Mesenchymal stem cell (in vitro differentiated cells and primary cell): ENCODE data around the gene ACMSD. TPM values are rescaled to one million over a fixed set of nuclear protein-coding genes. Genes with fewer than 3 reads are reported as not detected.

Experiments
- DNase-seq: peaks from one replicate; pipeline ENCODE4 v3.0.0-alpha.2; 2013
- H2AFZ ChIP-seq: one replicate; pipeline ENCODE4 v1.6.1; 2013; ENCODE audit warnings: low read depth, mild to moderate bottlenecking, control low read depth, inconsistent platforms, low read length, moderate library complexity
- H2AK5ac ChIP-seq: 2 replicates; pipeline ENCODE4 v1.6.1; 2013; ENCODE audit warnings: low read length, moderate library complexity, mild to moderate bottlenecking, inconsistent platforms; ENCODE audit not compliant: severe bottlenecking
- H2BK120ac ChIP-seq: one replicate; pipeline ENCODE4 v1.6.1; 2013; ENCODE audit warnings: low read depth, mild to moderate bottlenecking, inconsistent platforms, low read length, moderate library complexity
- H2BK12ac ChIP-seq, 2 experiments: one replicate each; pipeline ENCODE4 v1.6.1; 2013; ENCODE audit warnings: inconsistent platforms in 2 of 2, low read length in 2 of 2, mild to moderate bottlenecking in 2 of 2, moderate library complexity in 2 of 2, control low read depth in 1 of 2
- H2BK15ac ChIP-seq: one replicate; pipeline ENCODE4 v1.6.1; 2013; ENCODE audit warnings: mild to moderate bottlenecking, low read depth, inconsistent platforms; ENCODE audit not compliant: poor library complexity, severe bottlenecking
- H2BK5ac ChIP-seq: 2 replicates; pipeline ENCODE4 v1.6.1; 2013; ENCODE audit warnings: low read depth, mild to moderate bottlenecking, low read length, control low read depth, inconsistent platforms; ENCODE audit not compliant: poor library complexity, severe bottlenecking
- H3K14ac ChIP-seq, 2 experiments: one replicate each; pipeline ENCODE4 v1.6.1; 2013; ENCODE audit warnings: inconsistent platforms in 2 of 2, low read length in 2 of 2, control low read depth in 1 of 2, mild to moderate bottlenecking in 1 of 2, moderate library complexity in 1 of 2
- H3K18ac ChIP-seq, 2 experiments: one replicate each; pipeline ENCODE4 v1.6.1; 2013; ENCODE audit warnings: inconsistent platforms in 2 of 2, low read length in 2 of 2, control low read depth in 1 of 2, low read depth in 1 of 2, mild to moderate bottlenecking in 1 of 2
- H3K23ac ChIP-seq, 2 experiments: one replicate each; pipeline ENCODE4 v1.6.1; 2013; ENCODE audit warnings: inconsistent platforms in 2 of 2, low read length in 2 of 2, mild to moderate bottlenecking in 2 of 2, moderate library complexity in 2 of 2, control low read depth in 1 of 2
- H3K27ac ChIP-seq: 2 replicates; pipeline ENCODE4 v1.5.1; 2013; ENCODE audit warnings: mild to moderate bottlenecking, moderate library complexity, low read length, control low read depth, inconsistent platforms; ENCODE audit not compliant: poor library complexity, severe bottlenecking
- H3K27me3 ChIP-seq, 2 experiments: 2 replicates each; pipeline versions ENCODE4 v1.6.1 to v1.7.0; 2013; ENCODE audit warnings: low read length in 2 of 2, mild to moderate bottlenecking in 2 of 2, moderate library complexity in 2 of 2, control low read depth in 1 of 2, inconsistent platforms in 1 of 2; ENCODE audit not compliant: control insufficient read depth in 1 of 2, insufficient read depth in 1 of 2
- H3K36me3 ChIP-seq, 2 experiments: 2 replicates each; pipeline versions ENCODE4 v1.6.1 to v1.7.0; 2013; ENCODE audit warnings: low read length in 2 of 2, control low read depth in 1 of 2, inconsistent platforms in 1 of 2, low read depth in 1 of 2, mild to moderate bottlenecking in 1 of 2; ENCODE audit not compliant: insufficient read depth in 2 of 2, control insufficient read depth in 1 of 2
- H3K4ac ChIP-seq, 2 experiments: one replicate each; pipeline ENCODE4 v1.6.1; 2013; ENCODE audit warnings: inconsistent platforms in 2 of 2, low read length in 2 of 2, mild to moderate bottlenecking in 2 of 2, moderate library complexity in 2 of 2, control low read depth in 1 of 2, low read depth in 1 of 2
- H3K4me1 ChIP-seq: 2 replicates; pipeline ENCODE4 v1.6.1; 2013; ENCODE audit warnings: low read depth, low read length, control low read depth; ENCODE audit not compliant: control insufficient read depth, insufficient read depth
- H3K4me2 ChIP-seq: 2 replicates; pipeline ENCODE4 v1.6.1; 2013; ENCODE audit warnings: low read length, mild to moderate bottlenecking, inconsistent platforms; ENCODE audit not compliant: poor library complexity, severe bottlenecking
- H3K4me3 ChIP-seq, 2 experiments: 2 replicates each; pipeline versions ENCODE4 v1.5.1 to v1.7.0; 2013; ENCODE audit warnings: low read length in 2 of 2, mild to moderate bottlenecking in 2 of 2, control low read depth in 1 of 2, low read depth in 1 of 2; ENCODE audit not compliant: insufficient read depth in 1 of 2
- H3K79me1 ChIP-seq: replicated peaks from 2 replicates; pipeline ENCODE4 v1.6.1; 2013; ENCODE audit warnings: mild to moderate bottlenecking, control low read depth, low read length, inconsistent platforms; ENCODE audit not compliant: poor library complexity, severe bottlenecking
- H3K9ac ChIP-seq: 2 replicates; pipeline ENCODE4 v1.7.0; 2013; ENCODE audit warnings: mild to moderate bottlenecking, low read length, moderate library complexity
- H3K9me3 ChIP-seq: 2 replicates; pipeline ENCODE4 v1.7.0; 2013; ENCODE audit warnings: mild to moderate bottlenecking, low read length; ENCODE audit not compliant: control insufficient read depth
- H4K8ac ChIP-seq: one replicate; pipeline ENCODE4 v1.6.1; 2013; ENCODE audit warnings: inconsistent platforms, mild to moderate bottlenecking, low read length, moderate library complexity
- H4K91ac ChIP-seq: one replicate; pipeline ENCODE4 v1.6.1; 2013; ENCODE audit warnings: mild to moderate bottlenecking, low read length, inconsistent platforms
- WGBS: methylation state at CpG from one replicate; pipeline ENCODE4 v1.1.7; 2013; ENCODE audit warnings: mixed read lengths; 5-methylcytosine and 5-hydroxymethylcytosine counted together
- polyA plus RNA-seq, 2 experiments: library from polyadenylated mRNA; stranded (reverse); fragments of 200-250 nt; gene quantifications; one replicate each; pipeline ENCODE4 v1.2.3, GENCODE V29; 2013

The ACMSD gene
- polyA plus RNA-seq (2013, experiment 1 of 2), result not detected
- polyA plus RNA-seq (2013, experiment 2 of 2), result not detected

- Histone ChIP-seq H3K4me1 (peaks cover 4% of the 10 kb centered on the region), H2AFZ (no peak within 1 kb of the TSS), H2AK5ac (peak within 1 kb of the TSS; percentile 95), H3K18ac (no peak within 1 kb of the TSS), H3K27me3 (no peaks in the 10 kb centered on the region), H3K4ac (no peak within 1 kb of the TSS), H3K23ac (no peak within 1 kb of the TSS), H3K14ac (no peak within 1 kb of the TSS), H2BK12ac (no peak within 1 kb of the TSS), H2BK120ac (no peak within 1 kb of the TSS), H3K27ac (peak within 1 kb of the TSS; percentile 99), H4K91ac (no peak within 1 kb of the TSS), H2BK15ac (no peak within 1 kb of the TSS), H3K9me3 (peaks cover 17% of the 10 kb centered on the region), H3K4me3 (no peak within 1 kb of the TSS), H3K79me1 (no peaks in the 10 kb centered on the region), H3K9ac (peak within 1 kb of the TSS; percentile 61), H3K4me2 (peak within 1 kb of the TSS; percentile 52), H4K8ac (no peak within 1 kb of the TSS), H2BK5ac (peak within 1 kb of the TSS; percentile 93), H3K36me3 (no peaks in the 10 kb centered on the region)
- DNase-seq, result no peak
These were observed at the start of gene ACMSD for GRCh38 chr2:134838143-134838620. ACMSD (plus strand) TSS chr2:134838616; CDS start chr2:134838683, 67 bp downstream.

- Histone ChIP-seq H3K27me3 (peaks cover 0 to 16% of the 10 kb centered on the region in 2 experiments), H2BK120ac (no peak overlapping the region), H3K9ac (no peak overlapping the region), H4K8ac (no peak overlapping the region), H2BK5ac (no peak overlapping the region), H3K9me3 (no peaks in the 10 kb centered on the region), H3K79me1 (no peaks in the 10 kb centered on the region), H3K4me2 (no peak overlapping the region), H3K4ac (no peak overlapping the region), H3K27ac (no peak overlapping the region), H3K14ac (no peak overlapping the region), H3K18ac (no peak overlapping the region), H3K23ac (no peak overlapping the region), H3K36me3 (no peaks in the 10 kb centered on the region), H2AK5ac (no peak overlapping the region), H3K4me3 (no peak overlapping the region), H4K91ac (no peak overlapping the region), H2BK15ac (no peak overlapping the region), H2AFZ (no peak overlapping the region), H3K4me1 (no peaks in the 10 kb centered on the region), H2BK12ac (no peak overlapping the region)
- WGBS, result 88% methylated on average over 3 of the region's 3 CpGs
- DNase-seq, result no peak
These were observed 47.9 kb upstream of the ACMSD start for GRCh38 chr2:134790487-134790886.

DNA sequence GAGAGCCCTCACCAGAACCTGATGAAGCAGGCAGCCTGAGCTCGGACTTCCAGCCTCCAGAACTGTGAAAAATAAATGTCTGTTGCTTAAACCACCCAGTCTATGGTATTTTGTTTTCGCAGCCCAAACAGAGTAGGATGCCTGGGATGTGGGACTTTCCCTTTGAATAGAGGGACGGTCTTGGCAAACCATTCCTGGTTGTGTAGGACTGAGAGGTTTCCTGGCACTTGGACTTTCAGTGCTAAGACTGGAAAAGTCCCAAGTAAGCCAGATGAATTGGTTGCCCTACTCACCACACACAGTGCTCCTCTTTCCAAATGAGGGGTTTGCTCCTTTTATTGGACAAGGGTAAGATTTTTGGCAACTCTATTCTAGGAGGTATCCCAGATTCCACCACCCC, 46.8 kb upstream of the ACMSD start:
- no peaks in the 10 kb centered on the region for H3K79me1 ChIP-seq
- no peak overlapping the region for H4K8ac ChIP-seq
- H3K4me2 ChIP-seq, result no peak overlapping the region
- H3K9me3 ChIP-seq, result no peaks in the 10 kb centered on the region
- H2AFZ ChIP-seq, result no peak overlapping the region
- H3K27me3 ChIP-seq, result peaks cover 0 to 16% of the 10 kb centered on the region in 2 experiments
- WGBS, result 83% methylated on average over 3 of the region's 3 CpGs
- H3K14ac ChIP-seq, result no peak overlapping the region
- no peak overlapping the region for H3K23ac ChIP-seq
- no peaks in the 10 kb centered on the region for H3K4me1 ChIP-seq
- H3K27ac ChIP-seq, result no peak overlapping the region
- H2AK5ac ChIP-seq, result no peak overlapping the region
- H3K9ac ChIP-seq, result no peak overlapping the region
- no peak overlapping the region for H3K4me3 ChIP-seq
- H3K36me3 ChIP-seq, result no peaks in the 10 kb centered on the region
- no peak overlapping the region for H4K91ac ChIP-seq
- no peak overlapping the region for H3K18ac ChIP-seq
- no peak overlapping the region for H2BK5ac ChIP-seq
- DNase-seq, result no peak
- H2BK12ac ChIP-seq, result no peak overlapping the region
- no peak overlapping the region for H3K4ac ChIP-seq
- H2BK120ac ChIP-seq, result no peak overlapping the region
- no peak overlapping the region for H2BK15ac ChIP-seq

DNA sequence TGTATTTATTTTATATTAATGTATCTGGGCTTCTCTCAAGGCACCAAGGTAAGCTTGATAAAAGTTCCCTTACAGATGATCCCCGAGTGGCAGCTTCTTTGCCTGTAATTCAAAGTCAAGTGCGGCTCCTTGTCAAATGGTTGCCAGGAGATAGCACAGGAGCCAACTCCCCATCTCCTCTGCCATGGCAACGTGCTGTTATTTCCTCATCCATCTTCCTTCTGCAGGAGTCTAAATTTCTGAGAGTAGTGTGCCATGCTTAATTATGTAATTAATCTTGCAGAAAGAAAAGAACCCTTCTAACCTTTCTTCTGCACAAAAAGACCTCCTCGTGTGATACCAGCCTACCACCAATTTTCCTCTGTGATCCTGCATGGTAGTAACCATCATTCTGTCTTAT, 46.2 kb upstream of the ACMSD start:
- Histone ChIP-seq H3K79me1 (no peaks in the 10 kb centered on the region), H4K8ac (no peak overlapping the region), H3K9me3 (no peaks in the 10 kb centered on the region), H4K91ac (no peak overlapping the region), H3K9ac (no peak overlapping the region), H2AK5ac (no peak overlapping the region), H2BK120ac (no peak overlapping the region), H3K23ac (no peak overlapping the region), H3K4ac (no peak overlapping the region), H3K27me3 (peaks cover 0 to 16% of the 10 kb centered on the region in 2 experiments), H3K27ac (no peak overlapping the region), H3K14ac (no peak overlapping the region), H2AFZ (no peak overlapping the region), H2BK12ac (no peak overlapping the region), H3K4me1 (no peaks in the 10 kb centered on the region), H3K4me3 (no peak overlapping the region), H2BK5ac (no peak overlapping the region), H2BK15ac (no peak overlapping the region), H3K4me2 (no peak overlapping the region), H3K18ac (no peak overlapping the region), H3K36me3 (no peaks in the 10 kb centered on the region)
- no peak for DNase-seq
- 87% methylated on average over 3 of the region's 4 CpGs for WGBS
